Tibial nerve (tissue), 4 donors: ENCODE results near the gene CCT4.

Source experiments
- CTCF ChIP-seq, 5 experiments: fragments of 200-600 bp in 3 of 5; fragments of 450-650 bp in 2 of 5; sonication (generic) in 3 of 5; IDR thresholded peaks; one replicate each; pipeline ENCODE4 v1.5.1; 2016 to 2019; ENCODE audit warnings: antibody characterized with exemption in 5 of 5, mild to moderate bottlenecking in 3 of 5, moderate library complexity in 2 of 5
- EP300 ChIP-seq, 2 donors: sonication (generic); formaldehyde crosslinking; IDR thresholded peaks; one replicate each; pipeline ENCODE4 v1.6.1; 2017; ENCODE audit warnings: antibody characterized with exemption in 2 of 2, mild to moderate bottlenecking in 1 of 2
- POLR2A ChIP-seq, 2 donors: fragments of 450-650 bp; IDR thresholded peaks; one replicate each; pipeline ENCODE4 v1.6.1; 2017; ENCODE audit warnings: antibody characterized with exemption in 2 of 2, mild to moderate bottlenecking in 2 of 2, moderate library complexity in 2 of 2

- TF ChIP-seq CTCF (IDR thresholded peaks at IDR 0.05) = no peak
- no peak for TF ChIP-seq POLR2A (IDR thresholded peaks at IDR 0.05)
- TF ChIP-seq EP300 (IDR thresholded peaks at IDR 0.05) = no peak
Observed at GRCh38 chr2:61841286-61841685, 47.2 kb downstream of the CCT4 start.
